IMR-90 (cell line): ENCODE measurements around the gene ETV6.

Experiments used
- CEBPB ChIP-seq: IDR thresholded peaks from 2 replicates; pipeline ENCODE4 v1.6.1; 2012; ENCODE audit warnings: low read depth, low read length, improper control_type of control experiment
- POLR2A ChIP-seq: IDR thresholded peaks from 2 replicates; pipeline ENCODE4 v1.6.1; 2012; ENCODE audit warnings: mild to moderate bottlenecking, low read depth, low read length
- RAD21 ChIP-seq: IDR thresholded peaks from 2 replicates; pipeline ENCODE4 v1.6.1; 2012; ENCODE audit warnings: low read length, improper control_type of control experiment
- TF ChIP-seq, protein P1 (sequence below): conservative IDR thresholded peaks from 2 replicates; pipeline ENCODE4 v1.5.1; 2012; ENCODE audit warnings: mild to moderate bottlenecking, low read depth, low read length, improper control_type of control experiment
- TF ChIP-seq, protein P2 (sequence below): fragments of 150-350 bp; IDR thresholded peaks from 2 replicates; pipeline ENCODE4 v1.6.1; 2017; ENCODE audit warnings: mild to moderate bottlenecking, antibody characterized with exemption, low read length, low read depth

DNA sequence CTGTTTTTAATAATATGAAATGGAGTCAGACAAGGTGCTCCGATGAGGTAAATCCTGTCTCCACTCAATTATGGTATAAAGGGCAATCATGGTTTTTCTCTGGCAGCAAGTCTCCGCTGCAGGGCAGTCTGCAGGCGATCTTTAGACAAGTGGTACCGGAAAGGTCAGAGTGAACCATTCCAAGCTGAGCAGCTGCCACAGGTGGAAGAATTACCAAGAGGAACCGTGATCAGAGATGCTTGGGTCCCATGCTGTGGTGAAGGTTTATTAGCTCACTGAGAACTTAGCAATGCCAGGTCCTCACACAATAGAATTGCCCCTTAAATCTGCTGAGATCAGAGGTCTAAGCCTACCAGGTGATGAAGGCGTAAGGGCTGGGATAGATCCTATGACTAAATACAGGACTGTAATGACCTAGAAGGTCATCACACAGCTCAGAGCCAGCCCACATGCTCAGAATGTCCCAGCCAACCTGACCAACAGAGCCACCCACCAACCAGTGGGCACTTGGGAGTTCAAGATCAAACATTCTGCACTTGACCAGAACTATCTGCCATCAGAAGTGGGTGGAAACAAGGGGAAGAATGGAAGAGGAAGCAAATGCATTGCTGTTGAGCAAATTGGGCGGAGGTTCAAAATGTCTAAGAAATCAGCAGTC lies 246.1 kb downstream of the ETV6 start:
- TF ChIP-seq, protein P1, sequence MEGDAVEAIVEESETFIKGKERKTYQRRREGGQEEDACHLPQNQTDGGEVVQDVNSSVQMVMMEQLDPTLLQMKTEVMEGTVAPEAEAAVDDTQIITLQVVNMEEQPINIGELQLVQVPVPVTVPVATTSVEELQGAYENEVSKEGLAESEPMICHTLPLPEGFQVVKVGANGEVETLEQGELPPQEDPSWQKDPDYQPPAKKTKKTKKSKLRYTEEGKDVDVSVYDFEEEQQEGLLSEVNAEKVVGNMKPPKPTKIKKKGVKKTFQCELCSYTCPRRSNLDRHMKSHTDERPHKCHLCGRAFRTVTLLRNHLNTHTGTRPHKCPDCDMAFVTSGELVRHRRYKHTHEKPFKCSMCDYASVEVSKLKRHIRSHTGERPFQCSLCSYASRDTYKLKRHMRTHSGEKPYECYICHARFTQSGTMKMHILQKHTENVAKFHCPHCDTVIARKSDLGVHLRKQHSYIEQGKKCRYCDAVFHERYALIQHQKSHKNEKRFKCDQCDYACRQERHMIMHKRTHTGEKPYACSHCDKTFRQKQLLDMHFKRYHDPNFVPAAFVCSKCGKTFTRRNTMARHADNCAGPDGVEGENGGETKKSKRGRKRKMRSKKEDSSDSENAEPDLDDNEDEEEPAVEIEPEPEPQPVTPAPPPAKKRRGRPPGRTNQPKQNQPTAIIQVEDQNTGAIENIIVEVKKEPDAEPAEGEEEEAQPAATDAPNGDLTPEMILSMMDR = no peak
- TF ChIP-seq POLR2A = no peak
- no peak for TF ChIP-seq CEBPB
- TF ChIP-seq RAD21 = no peak
- TF ChIP-seq, protein P2, sequence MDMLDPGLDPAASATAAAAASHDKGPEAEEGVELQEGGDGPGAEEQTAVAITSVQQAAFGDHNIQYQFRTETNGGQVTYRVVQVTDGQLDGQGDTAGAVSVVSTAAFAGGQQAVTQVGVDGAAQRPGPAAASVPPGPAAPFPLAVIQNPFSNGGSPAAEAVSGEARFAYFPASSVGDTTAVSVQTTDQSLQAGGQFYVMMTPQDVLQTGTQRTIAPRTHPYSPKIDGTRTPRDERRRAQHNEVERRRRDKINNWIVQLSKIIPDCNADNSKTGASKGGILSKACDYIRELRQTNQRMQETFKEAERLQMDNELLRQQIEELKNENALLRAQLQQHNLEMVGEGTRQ = no peak
